CD4-positive, alpha-beta T cell treated with Interleukin-17A for 1 hour (primary cell): ENCODE data around the gene SLC25A15.
A peak's percentile ranks its signal among the peaks of the same experiment; 100 is the strongest.
"Not testable (repeated sequence)": the region's sequence is repeated elsewhere in the genome, so short reads cannot be mapped to it uniquely, and the experiment has no call there.

Experiments used
- DNase-seq: peaks from one replicate; pipeline ENCODE4 v3.0.0-alpha.2; 2020

SLC25A15 gene

GRCh38 chr13:40782971-40783370, 6.4 kb upstream of the SLC25A15 start:
- DNase-seq: not testable (repeated sequence)

GRCh38 chr13:40784540-40784939, 4.9 kb upstream of the SLC25A15 start:
- DNase-seq: no peak

GRCh38 chr13:40786568-40786996, 2.8 kb upstream of the SLC25A15 start:
- DNase-seq: no peak

- DNase-seq: no peak
Measured at GRCh38 chr13:40787062-40787461, 2.3 kb upstream of the SLC25A15 start.

- not testable (repeated sequence) for DNase-seq
Measured at GRCh38 chr13:40788540-40789274, 704 bp upstream of the SLC25A15 start.

- no peak for DNase-seq
Measured at GRCh38 chr13:40790154-40790616, 774 bp downstream of the SLC25A15 start.

DNA sequence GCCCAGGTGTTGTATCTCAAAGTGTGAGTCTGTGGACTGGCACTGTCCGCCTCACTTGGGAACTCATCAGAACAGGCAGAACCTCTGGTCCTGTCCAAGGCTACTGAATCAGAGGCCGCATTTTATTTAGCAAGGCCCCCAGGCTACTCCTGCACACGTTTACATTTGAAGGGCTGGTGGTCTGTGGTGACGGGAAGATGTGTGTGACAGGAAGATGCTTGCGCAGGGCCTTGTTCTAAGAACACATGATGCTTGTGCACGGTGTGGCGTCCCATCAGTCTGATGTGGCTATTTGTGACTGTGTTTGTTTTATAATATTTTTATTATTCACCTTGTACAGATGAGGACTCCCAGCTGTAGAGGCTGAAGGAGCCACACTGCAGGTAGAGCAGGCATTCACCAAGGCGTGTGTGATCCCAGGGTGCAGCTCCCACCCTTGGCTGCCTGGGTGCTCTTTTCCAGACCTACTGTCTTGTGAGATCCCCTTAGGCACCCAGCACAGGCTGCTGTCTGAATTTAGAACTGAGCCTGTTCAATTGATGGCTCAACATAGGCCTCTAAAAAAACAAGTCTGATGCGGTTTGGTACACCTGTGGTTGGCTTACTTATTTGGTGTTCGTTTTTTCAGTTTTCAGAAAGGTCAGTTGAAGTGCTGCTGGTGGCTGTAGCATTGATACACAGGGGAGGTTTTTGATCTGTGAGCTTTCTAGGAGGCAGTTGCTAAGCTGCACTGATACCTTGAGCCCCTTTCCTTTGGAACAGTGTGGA, 3.1 kb downstream of the SLC25A15 start:
- DNase-seq: no peak

GRCh38 chr13:40793339-40793738, 3.9 kb downstream of the SLC25A15 start:
- no peak for DNase-seq

GRCh38 chr13:40794414-40795368, 5.3 kb downstream of the SLC25A15 start:
- DNase-seq: no peak

DNA sequence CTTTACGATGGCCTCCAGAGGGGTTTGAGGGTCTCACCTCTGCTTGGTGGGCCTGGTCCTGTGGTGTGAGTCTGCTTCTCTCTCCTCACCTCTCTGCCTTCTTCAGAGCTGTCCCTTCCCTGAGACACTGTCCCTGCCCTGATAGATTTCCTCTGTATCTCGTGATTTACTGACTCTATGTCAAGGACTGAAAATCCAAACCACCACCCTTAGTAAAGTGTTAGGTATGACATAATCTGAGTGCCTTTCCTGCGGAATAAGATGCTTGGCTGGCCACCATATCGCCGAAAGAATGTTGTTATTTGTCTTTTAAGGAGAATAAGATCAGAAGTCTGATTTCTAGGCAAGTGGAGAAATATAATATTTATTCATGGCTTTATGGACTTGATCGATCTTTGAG, 7.2 kb downstream of the SLC25A15 start:
- DNase-seq: no peak

- peak; percentile 47 for DNase-seq
Measured at GRCh38 chr13:40798380-40798779, 9.0 kb downstream of the SLC25A15 start.

DNA sequence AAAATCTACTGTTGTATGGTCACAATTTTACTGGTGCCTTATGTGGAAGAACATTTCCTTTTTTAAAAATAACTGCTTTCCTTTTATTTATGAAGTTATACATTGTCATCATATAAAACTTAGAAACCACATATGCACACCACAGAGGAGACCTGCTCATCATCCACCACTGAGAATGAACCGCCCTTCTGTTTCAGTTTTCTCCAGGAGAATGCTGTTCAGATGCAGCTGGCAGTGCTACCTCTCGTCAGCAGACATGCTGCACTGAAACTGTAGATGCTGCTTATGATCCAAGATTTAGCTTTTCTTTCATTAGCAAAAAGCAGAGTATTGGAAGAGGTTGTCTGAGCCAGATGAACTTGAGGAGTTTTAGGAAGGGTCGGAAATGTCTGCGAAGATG, 10.1 kb downstream of the SLC25A15 start:
- DNase-seq: no peak

DNA sequence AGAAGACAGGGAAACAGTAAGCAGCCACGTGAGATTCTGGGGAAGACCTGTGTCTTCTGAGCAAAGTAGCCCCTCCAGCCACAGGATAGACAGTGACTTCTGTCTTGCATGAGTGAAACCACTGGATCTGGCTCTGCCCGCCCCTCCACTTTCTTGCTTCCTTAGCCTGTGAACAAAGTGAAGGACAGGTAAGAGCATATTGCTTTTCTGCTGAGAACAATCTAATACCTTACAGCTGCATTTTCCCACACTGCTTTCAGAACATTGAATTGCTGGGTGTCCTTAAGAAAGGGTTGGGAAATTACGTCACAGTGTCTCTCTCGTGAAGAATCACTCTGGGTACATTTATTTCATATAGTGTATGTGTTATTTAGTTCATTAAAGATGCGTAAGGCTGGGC, 11.1 kb downstream of the SLC25A15 start:
- no peak for DNase-seq

DNA sequence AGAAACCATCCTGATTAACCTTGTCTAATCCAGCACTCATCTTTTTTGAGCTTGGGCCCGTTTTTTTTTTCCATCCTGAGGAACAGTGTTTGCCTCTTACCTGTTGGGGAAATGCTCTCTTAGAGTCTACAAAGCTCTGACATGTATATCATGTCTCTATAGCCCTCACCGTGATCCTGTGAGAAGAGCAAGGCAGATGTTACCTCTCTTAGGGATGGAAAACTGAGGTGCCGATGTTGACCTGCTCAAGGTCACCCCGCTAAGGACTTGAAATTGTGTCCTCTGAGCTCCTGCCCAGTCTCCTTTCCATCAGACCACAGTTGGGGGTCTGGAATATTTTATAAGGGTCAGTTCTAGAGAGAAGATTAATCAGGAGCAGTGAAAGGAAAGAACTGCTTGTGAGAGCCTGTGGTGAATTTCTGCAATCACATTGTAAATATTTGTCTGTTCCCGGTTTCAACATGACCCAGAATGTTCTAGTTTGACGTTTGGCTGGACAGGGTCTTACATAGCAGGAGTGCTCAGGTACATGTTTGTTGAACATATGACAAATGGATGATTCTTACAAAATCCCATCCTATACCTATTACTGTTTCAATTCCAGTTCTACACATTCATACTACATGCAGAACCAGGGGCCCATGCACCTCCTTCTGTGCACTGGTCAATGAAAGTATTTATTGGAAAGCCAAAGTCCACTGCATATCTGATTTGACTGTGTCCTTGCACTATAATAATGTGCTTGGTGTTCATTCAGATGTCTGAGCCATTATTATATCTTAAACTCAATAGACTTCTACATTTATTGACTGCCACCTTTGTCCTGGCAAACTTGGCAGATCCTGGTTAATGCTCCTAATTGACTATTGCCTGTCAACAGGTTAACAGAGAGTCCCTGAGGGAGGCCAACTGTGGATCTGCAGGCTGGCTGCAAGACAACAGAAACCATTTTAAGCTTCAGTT, 12.1 kb downstream of the SLC25A15 start:
- DNase-seq: no peak

DNA sequence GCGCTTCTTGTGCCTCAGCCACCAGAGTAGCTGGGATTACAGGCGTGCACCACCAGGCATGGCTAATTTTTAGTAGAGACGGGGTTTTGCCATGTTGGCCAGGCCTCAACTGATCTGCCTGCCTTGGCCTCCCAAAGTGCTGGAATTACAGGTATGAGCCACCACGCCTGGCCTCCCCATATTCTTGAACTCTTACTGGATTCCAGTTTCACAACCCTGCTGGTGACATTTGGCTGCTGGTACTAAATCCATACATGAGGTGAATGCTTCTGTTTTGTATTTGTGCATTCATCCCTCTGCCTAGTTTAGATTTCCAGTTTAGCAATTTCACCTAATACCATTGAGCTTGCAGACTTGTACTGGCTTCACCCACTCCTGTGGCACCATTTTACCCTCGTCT, 13.9 kb downstream of the SLC25A15 start:
- DNase-seq: no peak

DNA sequence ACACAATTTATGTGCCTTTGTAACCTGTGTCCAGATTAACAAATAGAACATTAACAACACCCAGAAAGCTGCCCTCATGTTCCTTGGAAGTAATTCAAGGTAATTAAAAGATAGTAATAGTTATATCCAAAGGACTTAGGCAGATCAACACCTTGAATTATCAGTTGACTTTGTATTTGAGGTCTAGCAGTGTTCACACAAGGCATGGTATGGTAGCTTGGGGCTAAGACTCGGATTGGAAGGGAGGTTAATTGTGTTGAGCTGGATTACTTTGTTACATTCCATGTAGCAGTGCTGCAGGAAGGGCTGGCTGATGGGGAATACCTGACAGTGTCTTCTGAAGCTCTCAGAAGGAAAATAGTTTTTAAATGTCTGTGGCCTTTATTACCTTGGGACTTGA, 16.8 kb downstream of the SLC25A15 start:
- DNase-seq: no peak

DNA sequence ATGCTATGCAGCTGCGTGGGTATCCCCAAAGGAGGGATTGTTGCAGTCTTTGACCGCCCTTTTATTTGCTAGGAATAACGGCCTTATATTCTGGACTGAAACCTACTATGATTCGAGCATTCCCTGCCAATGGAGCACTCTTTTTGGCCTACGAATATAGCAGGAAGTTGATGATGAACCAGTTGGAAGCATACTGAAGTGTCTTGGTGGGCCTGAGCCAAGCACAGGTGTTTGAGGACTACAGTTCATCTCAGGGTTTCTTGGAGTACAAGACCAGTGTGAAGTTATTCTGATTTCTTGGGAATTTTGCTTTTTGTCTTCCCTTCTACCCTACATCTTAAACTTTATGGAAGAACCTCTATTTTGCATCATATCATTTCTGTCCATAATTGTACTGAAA, 20.1 kb downstream of the SLC25A15 start:
- no peak for DNase-seq

- DNase-seq: no peak
Measured at GRCh38 chr13:40812102-40812501, 22.7 kb downstream of the SLC25A15 start.

DNA sequence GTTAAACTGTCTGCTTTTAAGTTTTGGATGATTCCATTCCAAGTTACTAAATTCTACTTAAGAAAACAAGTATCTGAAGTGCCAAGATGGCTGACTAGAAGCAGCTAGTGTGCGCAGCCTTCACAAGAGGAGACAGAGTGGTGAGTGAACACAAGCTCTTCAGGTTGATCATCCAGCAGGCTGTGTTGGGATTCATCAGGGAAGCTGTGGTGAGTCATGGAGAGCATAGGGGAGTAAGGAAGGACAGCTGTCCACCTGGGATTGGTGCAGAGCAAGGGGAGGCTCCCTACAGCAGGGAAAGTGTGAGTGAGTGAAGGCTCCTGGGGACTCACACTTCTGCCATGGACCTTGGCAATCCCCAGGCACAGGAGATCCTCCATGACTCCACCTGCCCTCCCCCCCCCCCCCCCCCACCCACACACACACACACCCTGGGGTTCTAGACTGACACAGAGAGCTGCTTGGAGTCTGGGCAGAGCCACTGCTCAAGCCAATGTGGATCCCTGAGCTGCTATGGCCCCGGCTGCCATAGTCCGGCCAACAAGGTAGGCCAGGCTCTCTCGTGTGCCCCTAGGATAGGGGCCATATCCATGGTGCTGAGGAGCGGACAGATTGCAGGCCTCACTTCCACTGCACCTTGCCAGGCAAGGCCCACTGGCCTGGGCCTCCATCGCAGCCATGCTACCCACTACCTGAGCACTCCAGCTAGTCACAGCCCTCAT, 23.5 kb downstream of the SLC25A15 start:
- DNase-seq: no peak

- DNase-seq: peak; percentile 34
Measured at GRCh38 chr13:40813667-40814454, 24.4 kb downstream of the SLC25A15 start.
